Endothelial cell of umbilical vein (primary cell): ENCODE results near the gene CLEC7A. TPM values are rescaled to one million over a fixed set of nuclear protein-coding genes. Genes with fewer than 3 reads are reported as not detected.

Source experiments
- BruUV-seq: library from RNA; stranded (reverse); fragments of 400-500 nt; replicated peaks from 2 replicates; lab custom pipeline; 2021; lab: Mats Ljungman, UMichigan
- CTCF ChIA-PET: fragments of 300-600, 350-600 bp; sonication (Branson Sonifier 250); formaldehyde crosslinking; loops from one replicate; lab custom pipeline; 2021; ENCODE audit warnings: antibody characterized with exemption, inconsistent platforms; lab: Charles Lee
- POLR2A ChIA-PET: fragments of 300-600, 350-600 bp; sonication (Branson Sonifier 250); formaldehyde crosslinking; loops from one replicate; lab custom pipeline; 2021; ENCODE audit warnings: antibody characterized with exemption, inconsistent platforms; lab: Charles Lee
- DNase-seq: peaks from one replicate; pipeline ENCODE4 v3.0.0-alpha.2; 2011; ENCODE audit warnings: low read depth, low spot score
- FAIRE-seq: peaks from 2 replicates; lab custom pipeline; 2011; peaks lifted over from hg19 to GRCh38; lab: Jason Lieb, UNC
- H2AFZ ChIP-seq: 2 replicates; pipeline ENCODE4 v1.6.0; 2012; ENCODE audit warnings: low read depth, low read length, control low read depth, inconsistent platforms
- H3K27ac ChIP-seq: 2 replicates; pipeline ENCODE4 v1.5.1; 2011; ENCODE audit warnings: low read depth, mild to moderate bottlenecking, control low read depth, low read length, moderate library complexity; ENCODE audit not compliant: insufficient read depth
- H3K27me3 ChIP-seq, 2 experiments: 2 replicates each; pipeline versions ENCODE4 v1.6.0 to v1.6.1; 2011; ENCODE audit warnings: low read length in 2 of 2, mixed read lengths in 1 of 2; ENCODE audit not compliant: control insufficient read depth in 2 of 2, insufficient read depth in 2 of 2
- H3K36me3 ChIP-seq, 2 experiments: 2 replicates in 1 of 2; 3 replicates in 1 of 2; pipeline ENCODE4 v1.5.1; 2011; ENCODE audit warnings: low read length in 2 of 2, mild to moderate bottlenecking in 1 of 2, moderate library complexity in 1 of 2; ENCODE audit not compliant: control insufficient read depth in 2 of 2, insufficient read depth in 2 of 2; ENCODE audit errors: extremely low read depth in 1 of 2
- H3K4me1 ChIP-seq: 3 replicates; pipeline ENCODE4 v1.5.1; 2011; ENCODE audit warnings: mild to moderate bottlenecking, low read length; ENCODE audit not compliant: control insufficient read depth, insufficient read depth; ENCODE audit errors: extremely low read depth
- H3K4me2 ChIP-seq: 2 replicates; pipeline ENCODE4 v1.6.1; 2011; ENCODE audit warnings: low read length, control low read depth, mixed read lengths; ENCODE audit not compliant: insufficient read depth
- H3K4me3 ChIP-seq, 3 experiments: fragments of 200-600 bp in 1 of 3; sonication (generic), shearing (Covaris generic) in 1 of 3; replicated peaks in 1 of 3; 2 replicates each; pipeline ENCODE4 v1.5.1; 2011 to 2016; ENCODE audit warnings: control low read depth in 3 of 3, low read length in 3 of 3, mild to moderate bottlenecking in 2 of 3, inconsistent platforms in 1 of 3, low read depth in 1 of 3, moderate library complexity in 1 of 3; ENCODE audit not compliant: insufficient read depth in 1 of 3
- H3K79me2 ChIP-seq: 2 replicates; pipeline ENCODE4 v1.6.0; 2012; ENCODE audit warnings: low read length, inconsistent platforms; ENCODE audit not compliant: control insufficient read depth, insufficient read depth
- H3K9ac ChIP-seq: replicated peaks from 2 replicates; pipeline ENCODE3; 2011; ENCODE audit warnings: low read length, control low read depth; ENCODE audit not compliant: insufficient read depth; ENCODE audit errors: extremely low read depth
- H3K9me1 ChIP-seq: replicated peaks from 3 replicates; pipeline ENCODE4 v1.6.0; 2011; ENCODE audit warnings: mild to moderate bottlenecking, low read length; ENCODE audit not compliant: control insufficient read depth, insufficient read depth; ENCODE audit errors: extremely low read depth
- H3K9me3 ChIP-seq: replicated peaks from 2 replicates; pipeline ENCODE4 v1.5.1; 2012; ENCODE audit warnings: low read length, inconsistent platforms; ENCODE audit not compliant: control insufficient read depth, insufficient read depth
- H4K20me1 ChIP-seq: replicated peaks from 2 replicates; pipeline ENCODE3; 2011; ENCODE audit warnings: mild to moderate bottlenecking, low read length; ENCODE audit not compliant: control insufficient read depth, insufficient read depth; ENCODE audit errors: extremely low read depth
- FOS ChIP-seq: IDR thresholded peaks from 2 replicates; pipeline ENCODE4 v1.6.1; 2011; ENCODE audit warnings: mild to moderate bottlenecking, low read length, moderate library complexity, borderline replicate concordance; ENCODE audit not compliant: insufficient read depth
- JUN ChIP-seq: IDR thresholded peaks from 2 replicates; pipeline ENCODE4 v1.6.1; 2011; ENCODE audit warnings: borderline replicate concordance, low read depth; ENCODE audit not compliant: insufficient read length, insufficient read depth
- MYC ChIP-seq: IDR thresholded peaks from one replicate; pipeline ENCODE4 v1.6.1; 2011; ENCODE audit warnings: mild to moderate bottlenecking, low read depth, low read length
- dilution Hi-C: fragments of 300-500 bp; cut with MboI; formaldehyde crosslinking; loops from one replicate; pipeline ENCODE4 v1.15.0; 2019; ENCODE audit warnings: low sequenced_read_pairs; ENCODE audit not compliant: extremely low pct_ligation_motif_present
- intact Hi-C: fragments of 100-400 bp; cut with micrococcal nuclease; formaldehyde crosslinking; loops from one replicate; pipeline ENCODE4 v1.10.0; 2022
- polyA plus RNA-seq, 4 experiments: library from polyadenylated mRNA; depleted of rRNA in 3 of 4; stranded (reverse) in 3 of 4; unstranded in 1 of 4; fragments of >200 nt; gene quantifications; 2 replicates each; pipeline versions ENCODE4 v1.2.1 to v1.2.3, GENCODE V29; 2011 to 2012; ENCODE audit warnings: missing spikeins in 1 of 4
- total RNA-seq: library from RNA; stranded (reverse); gene quantifications from 2 replicates; pipeline ENCODE4 v1.2.3, GENCODE V29; 2021

CLEC7A gene
- total and polyA plus RNA-seq, 2 donors (not counting 3 experiments of a cell fraction or from before 2014, with no cell fraction given) = not detected

GRCh38 chr12:10067264-10067663 lies 62.7 kb downstream of the CLEC7A start:
- H3K27ac ChIP-seq = peak overlapping the region; percentile 98
- DNase-seq (peak; percentile 87), FAIRE-seq (peak; percentile 57)
- no peak for TF ChIP-seq FOS
- TF ChIP-seq JUN = peak; percentile 71
- TF ChIP-seq MYC = no peak
- dilution Hi-C loops (no loop called here), intact Hi-C loops (loop anchor here (10.0 kb wide), 1 partner anchor 1108 kb away; the partner anchor contains the start of gene SMIM10L1)
- no peaks in the 10 kb centered on the region for H3K79me2 ChIP-seq
- peak overlapping the region; percentile 84 for H3K4me2 ChIP-seq
- H3K4me1 ChIP-seq = peaks cover 44% of the 10 kb centered on the region
- H3K9ac ChIP-seq = peak overlapping the region; percentile 85
- ChIA-PET CTCF (interaction anchor here (0.7 to 3.2 kb wide), 16 partner anchors 10 to 317 kb away, joined by 3 to 29 read pairs (median 6); partner anchors contain the start of genes CLEC12B and CLEC1A), POLR2A (interaction anchor here (0.8 to 2.7 kb wide), 3 partner anchors 30 to 35 kb away, joined by 3 to 15 read pairs (median 4); no protein-coding TSS in a partner anchor)
- H3K9me1 ChIP-seq = no peaks in the 10 kb centered on the region
- BruUV-seq = no TSS peak
- no peaks in the 10 kb centered on the region for H3K9me3 ChIP-seq
- peaks cover 0 to 2% of the 10 kb centered on the region in 2 experiments for H3K36me3 ChIP-seq
- no peak overlapping the region for H2AFZ ChIP-seq
- H4K20me1 ChIP-seq = no peaks in the 10 kb centered on the region
- H3K27me3 ChIP-seq = no peaks in the 10 kb centered on the region
- peak overlapping the region in 1 of 3 experiments; percentile 3 for H3K4me3 ChIP-seq

Other genes starting within 250 kb of the CLEC7A start
- gene KLRF2, start 248.7 kb downstream of the CLEC7A start, total RNA-seq = not detected in 2 replicates
- gene KLRF2, start 248.7 kb downstream of the CLEC7A start, polyA plus RNA-seq = not detected in 2 replicates
- gene CLEC2A, start 197.8 kb downstream of the CLEC7A start, total RNA-seq = not detected in 2 replicates
- not detected in 2 replicates for gene CLEC2A, start 197.8 kb downstream of the CLEC7A start, polyA plus RNA-seq
- not detected in 2 replicates for gene CLEC12A, start 158.8 kb downstream of the CLEC7A start, total RNA-seq
- gene CLEC12A, start 158.8 kb downstream of the CLEC7A start, polyA plus RNA-seq = not detected in 2 replicates
- not detected in 2 replicates for gene CLEC1B, start 131.1 kb downstream of the CLEC7A start, total RNA-seq
- not detected in 2 replicates for gene CLEC1B, start 131.1 kb downstream of the CLEC7A start, polyA plus RNA-seq
- 1.2 TPM in 2 replicates for gene CLEC12B, start 119.6 kb downstream of the CLEC7A start, total RNA-seq
- 1.8 and 3.7 TPM in 2 replicates for gene CLEC12B, start 119.6 kb downstream of the CLEC7A start, polyA plus RNA-seq
- gene CLEC9A, start 99.5 kb downstream of the CLEC7A start, total RNA-seq = not detected in 2 replicates
- gene CLEC9A, start 99.5 kb downstream of the CLEC7A start, polyA plus RNA-seq = not detected in 2 replicates
- gene CLEC1A, start 31.2 kb downstream of the CLEC7A start, total RNA-seq = 22.5 and 24.2 TPM in 2 replicates
- gene CLEC1A, start 31.2 kb downstream of the CLEC7A start, polyA plus RNA-seq = 21.2 and 22.0 TPM in 2 replicates
- not detected in 2 replicates for gene OLR1, start 41.9 kb upstream of the CLEC7A start, total RNA-seq
- gene OLR1, start 41.9 kb upstream of the CLEC7A start, polyA plus RNA-seq = not detected in 2 replicates
- gene TMEM52B, start 48.8 kb upstream of the CLEC7A start, total RNA-seq = 0.24 TPM in 1 of 2 replicates, not detected in the other
- not detected in 2 replicates for gene TMEM52B, start 48.8 kb upstream of the CLEC7A start, polyA plus RNA-seq
- 59.4 and 69.0 TPM in 2 replicates for gene GABARAPL1, start 82.7 kb upstream of the CLEC7A start, total RNA-seq
- 64.8 and 65.6 TPM in 2 replicates for gene GABARAPL1, start 82.7 kb upstream of the CLEC7A start, polyA plus RNA-seq
- 0.13 and 0.18 TPM in 2 replicates for gene KLRD1, start 177.7 kb upstream of the CLEC7A start, total RNA-seq
- gene KLRD1, start 177.7 kb upstream of the CLEC7A start, polyA plus RNA-seq = 0.06 and 0.15 TPM in 2 replicates